DND-41 (cell line): ENCODE measurements around the gene FAU.
A peak's percentile ranks its signal among the peaks of the same experiment; 100 is the strongest.

Experiments
- ATAC-seq: fragments of 200-7000 bp; cut with Tn5 transposase; 3 replicates; pipeline ENCODE4 v1.9.1; 2021; ENCODE audit warnings: low read depth; ENCODE audit not compliant: insufficient read depth
- DNase-seq: peaks from one replicate; pipeline ENCODE4 v3.0.0-alpha.2; 2020
- H2AFZ ChIP-seq: 2 replicates; pipeline ENCODE4 v1.6.0; 2012; ENCODE audit warnings: low read depth, low read length
- H3K27ac ChIP-seq: 2 replicates; pipeline ENCODE4 v1.5.1; 2012; ENCODE audit warnings: low read length, inconsistent platforms
- H3K27me3 ChIP-seq: fragments of 200-600 bp; sonication (generic); 2 replicates; pipeline ENCODE4 v1.6.0; 2012; ENCODE audit warnings: low read length, mild to moderate bottlenecking, inconsistent platforms; ENCODE audit not compliant: insufficient read depth, poor library complexity
- H3K36me3 ChIP-seq: 2 replicates; pipeline ENCODE4 v1.5.1; 2012; ENCODE audit warnings: low read length, inconsistent platforms; ENCODE audit not compliant: insufficient read depth
- H3K4me1 ChIP-seq: 2 replicates; pipeline ENCODE4 v1.5.1; 2012; ENCODE audit warnings: mild to moderate bottlenecking, low read length; ENCODE audit not compliant: insufficient read depth
- H3K4me2 ChIP-seq: 2 replicates; pipeline ENCODE4 v1.6.0; 2012; ENCODE audit warnings: mild to moderate bottlenecking, moderate library complexity, low read length, inconsistent platforms; ENCODE audit not compliant: insufficient read depth
- H3K4me3 ChIP-seq, 2 experiments: fragments of 200-600 bp in 1 of 2; shearing (Covaris generic) in 1 of 2; 2 replicates each; pipeline ENCODE4 v1.5.1; 2012 to 2016; ENCODE audit warnings: inconsistent platforms in 2 of 2, low read length in 2 of 2, mild to moderate bottlenecking in 2 of 2, low read depth in 1 of 2, moderate library complexity in 1 of 2
- H3K79me2 ChIP-seq: 2 replicates; pipeline ENCODE4 v1.6.0; 2012; ENCODE audit warnings: low read length, inconsistent platforms; ENCODE audit not compliant: insufficient read depth
- H3K9ac ChIP-seq: 2 replicates; pipeline ENCODE4 v1.6.0; 2012; ENCODE audit warnings: low read depth, mild to moderate bottlenecking, inconsistent platforms, low read length, moderate library complexity
- H3K9me3 ChIP-seq: 2 replicates; pipeline ENCODE4 v1.5.1; 2012; ENCODE audit warnings: low read length, moderate library complexity, mild to moderate bottlenecking, inconsistent platforms; ENCODE audit not compliant: insufficient read depth, severe bottlenecking
- H4K20me1 ChIP-seq: 2 replicates; pipeline ENCODE4 v1.6.0; 2012; ENCODE audit warnings: low read length; ENCODE audit not compliant: insufficient read depth
- EZH2 ChIP-seq: IDR thresholded peaks from 3 replicates; pipeline ENCODE4 v1.6.1; 2012; ENCODE audit warnings: borderline replicate concordance, low read depth, mild to moderate bottlenecking, moderate library complexity, low read length, inconsistent platforms; ENCODE audit not compliant: severe bottlenecking
- TF ChIP-seq, protein P1 (sequence below): IDR thresholded peaks from 2 replicates; pipeline ENCODE4 v1.5.1; 2012; ENCODE audit warnings: borderline replicate concordance, low read length, moderate library complexity, mild to moderate bottlenecking; ENCODE audit not compliant: poor library complexity, severe bottlenecking; ENCODE audit errors: extremely low read depth

FAU gene

DNA sequence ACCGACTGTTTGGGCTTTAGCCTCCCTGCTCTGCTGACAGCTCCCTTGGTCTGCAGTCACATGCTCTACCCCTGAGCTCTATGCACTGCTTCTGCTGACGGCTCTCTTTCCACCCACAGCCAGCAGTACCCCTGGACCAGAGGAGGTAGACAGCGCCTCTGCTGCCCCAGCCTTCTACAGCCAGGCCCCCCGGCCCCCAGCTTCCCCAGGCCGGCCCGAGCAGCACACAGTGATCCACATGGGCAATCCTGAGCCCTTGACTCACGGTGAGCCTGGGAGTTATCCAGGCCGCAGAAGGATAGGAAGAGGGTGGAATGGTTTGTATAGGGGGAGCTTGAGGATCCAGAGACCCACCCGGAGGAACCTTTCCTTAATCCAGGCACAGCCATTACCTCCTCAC, 35.1 kb downstream of the FAU start:
- TF ChIP-seq, protein P1, sequence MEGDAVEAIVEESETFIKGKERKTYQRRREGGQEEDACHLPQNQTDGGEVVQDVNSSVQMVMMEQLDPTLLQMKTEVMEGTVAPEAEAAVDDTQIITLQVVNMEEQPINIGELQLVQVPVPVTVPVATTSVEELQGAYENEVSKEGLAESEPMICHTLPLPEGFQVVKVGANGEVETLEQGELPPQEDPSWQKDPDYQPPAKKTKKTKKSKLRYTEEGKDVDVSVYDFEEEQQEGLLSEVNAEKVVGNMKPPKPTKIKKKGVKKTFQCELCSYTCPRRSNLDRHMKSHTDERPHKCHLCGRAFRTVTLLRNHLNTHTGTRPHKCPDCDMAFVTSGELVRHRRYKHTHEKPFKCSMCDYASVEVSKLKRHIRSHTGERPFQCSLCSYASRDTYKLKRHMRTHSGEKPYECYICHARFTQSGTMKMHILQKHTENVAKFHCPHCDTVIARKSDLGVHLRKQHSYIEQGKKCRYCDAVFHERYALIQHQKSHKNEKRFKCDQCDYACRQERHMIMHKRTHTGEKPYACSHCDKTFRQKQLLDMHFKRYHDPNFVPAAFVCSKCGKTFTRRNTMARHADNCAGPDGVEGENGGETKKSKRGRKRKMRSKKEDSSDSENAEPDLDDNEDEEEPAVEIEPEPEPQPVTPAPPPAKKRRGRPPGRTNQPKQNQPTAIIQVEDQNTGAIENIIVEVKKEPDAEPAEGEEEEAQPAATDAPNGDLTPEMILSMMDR, result no peak
- no peak for TF ChIP-seq EZH2
- peaks cover 30% of the 10 kb centered on the region for H3K4me1 ChIP-seq
- ATAC-seq (no peak), DNase-seq (no peak)
- H2AFZ ChIP-seq, result no peak overlapping the region
- H4K20me1 ChIP-seq, result peaks cover 13% of the 10 kb centered on the region
- H3K27ac ChIP-seq, result no peak overlapping the region
- H3K4me2 ChIP-seq, result no peak overlapping the region
- H3K4me3 ChIP-seq, result no peak overlapping the region
- no peaks in the 10 kb centered on the region for H3K27me3 ChIP-seq
- H3K9me3 ChIP-seq, result no peaks in the 10 kb centered on the region
- H3K79me2 ChIP-seq, result peaks cover 41% of the 10 kb centered on the region
- no peak overlapping the region for H3K9ac ChIP-seq
- H3K36me3 ChIP-seq, result peaks cover 61% of the 10 kb centered on the region

DNA sequence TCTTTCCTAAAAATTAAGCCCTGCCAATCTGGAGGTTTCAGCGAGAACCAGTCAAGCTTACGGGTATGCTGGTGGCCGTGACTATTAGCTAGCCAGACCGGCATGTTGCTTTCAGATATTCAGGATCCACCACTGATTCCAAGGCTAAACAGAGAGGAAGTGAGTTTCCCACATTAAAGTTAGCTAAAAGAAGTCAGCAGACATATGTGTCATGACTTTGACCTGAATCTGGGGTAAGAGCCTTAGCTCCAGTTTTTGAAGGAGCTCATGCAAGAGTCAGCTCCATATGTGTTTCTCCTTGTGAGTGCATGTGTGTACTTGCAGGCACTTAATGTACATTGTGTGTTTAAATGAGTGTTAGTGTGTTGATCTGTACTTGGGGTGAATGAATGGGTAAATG, 36.5 kb downstream of the FAU start:
- TF ChIP-seq, protein P1, result no peak
- TF ChIP-seq EZH2, result no peak
- Histone ChIP-seq H3K4me2 (peak overlapping the region; percentile 89), H2AFZ (no peak overlapping the region), H3K36me3 (peaks cover 75% of the 10 kb centered on the region), H3K27ac (no peak overlapping the region), H4K20me1 (peaks cover 23% of the 10 kb centered on the region), H3K27me3 (no peaks in the 10 kb centered on the region), H3K9me3 (no peaks in the 10 kb centered on the region), H3K9ac (peak overlapping the region; percentile 98; the same call in 1 of the 2 replicates), H3K4me3 (peak overlapping the region in 1 of 2 experiments; percentile 89; a peak in 1 of 4 replicates), H3K4me1 (peaks cover 44% of the 10 kb centered on the region), H3K79me2 (peaks cover 54% of the 10 kb centered on the region)
- no peak for DNase-seq
- ATAC-seq, result no peak

DNA sequence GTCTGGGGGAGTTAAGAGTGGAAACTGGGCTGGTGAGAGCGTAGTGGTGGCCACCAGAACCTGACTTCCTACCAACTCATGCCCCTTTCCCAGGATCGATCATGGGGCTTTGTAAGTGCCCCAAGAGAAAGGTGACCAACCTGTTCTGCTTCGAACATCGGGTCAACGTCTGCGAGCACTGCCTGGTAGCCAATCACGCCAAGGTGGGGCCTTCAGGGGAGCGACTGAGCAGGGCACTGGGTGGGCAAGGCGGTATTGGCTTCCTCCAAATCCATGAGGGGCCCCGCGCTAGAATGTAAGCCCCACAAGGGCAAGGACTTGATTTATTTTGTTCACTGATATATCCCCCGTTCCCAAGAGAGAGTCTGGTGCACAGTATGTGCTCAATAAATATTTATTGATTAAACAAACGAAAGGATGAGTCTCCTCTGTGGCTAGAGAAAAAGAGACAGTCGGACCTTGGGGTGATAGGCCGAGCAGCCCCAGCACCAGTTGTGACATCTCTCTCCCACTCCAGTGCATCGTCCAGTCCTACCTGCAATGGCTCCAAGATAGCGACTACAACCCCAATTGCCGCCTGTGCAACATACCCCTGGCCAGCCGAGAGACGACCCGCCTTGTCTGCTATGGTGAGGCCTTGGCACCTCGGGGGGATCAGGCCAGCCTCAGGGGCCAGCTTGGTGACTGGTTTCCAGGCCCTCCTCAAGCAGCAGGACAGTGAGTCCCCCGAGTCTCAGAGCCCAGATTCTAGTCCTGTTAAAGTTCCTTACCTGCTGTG, 37.1 kb downstream of the FAU start:
- Histone ChIP-seq H3K9me3 (no peaks in the 10 kb centered on the region), H3K79me2 (peaks cover 59% of the 10 kb centered on the region), H3K4me3 (peak overlapping the region; percentile 89 to 91; a peak in 3 of 4 replicates), H2AFZ (peak overlapping the region; percentile 84), H4K20me1 (peaks cover 28% of the 10 kb centered on the region), H3K4me2 (peak overlapping the region; percentile 89), H3K4me1 (peaks cover 49% of the 10 kb centered on the region), H3K27ac (peak overlapping the region; percentile 96), H3K27me3 (no peaks in the 10 kb centered on the region), H3K36me3 (peaks cover 80% of the 10 kb centered on the region), H3K9ac (peak overlapping the region; percentile 98)
- TF ChIP-seq, protein P1, result no peak
- TF ChIP-seq EZH2, result no peak
- ATAC-seq, result peak; percentile 17; the same call in 2 of the 3 replicates
- DNase-seq, result no peak
